ENCODE data around the gene ABI1.

GRCh38 chr10:26703974-26704373, 156.8 kb downstream of the ABI1 start:
- TF ChIP-seq CTCF (conservative IDR thresholded peaks at IDR 0.05; ENCODE audit: low read depth, low read length): no peak
- no peak for TF ChIP-seq EZH2phosphoT487 (IDR thresholded peaks at IDR 0.05; ENCODE audit: borderline replicate concordance, low read length)

Data from PC-3 (cell line).